Hematopoietic multipotent progenitor cell treated with erythropoietin and hydrocortisone succinate and interleukin-3 and kit ligand, for 8 days (in vitro differentiated cells): ENCODE data around the gene SHC2.

Source experiments
- DNase-seq: peaks from one replicate; pipeline ENCODE4 v3.0.0-alpha.2; 2015

Gene SHC2, protein sequence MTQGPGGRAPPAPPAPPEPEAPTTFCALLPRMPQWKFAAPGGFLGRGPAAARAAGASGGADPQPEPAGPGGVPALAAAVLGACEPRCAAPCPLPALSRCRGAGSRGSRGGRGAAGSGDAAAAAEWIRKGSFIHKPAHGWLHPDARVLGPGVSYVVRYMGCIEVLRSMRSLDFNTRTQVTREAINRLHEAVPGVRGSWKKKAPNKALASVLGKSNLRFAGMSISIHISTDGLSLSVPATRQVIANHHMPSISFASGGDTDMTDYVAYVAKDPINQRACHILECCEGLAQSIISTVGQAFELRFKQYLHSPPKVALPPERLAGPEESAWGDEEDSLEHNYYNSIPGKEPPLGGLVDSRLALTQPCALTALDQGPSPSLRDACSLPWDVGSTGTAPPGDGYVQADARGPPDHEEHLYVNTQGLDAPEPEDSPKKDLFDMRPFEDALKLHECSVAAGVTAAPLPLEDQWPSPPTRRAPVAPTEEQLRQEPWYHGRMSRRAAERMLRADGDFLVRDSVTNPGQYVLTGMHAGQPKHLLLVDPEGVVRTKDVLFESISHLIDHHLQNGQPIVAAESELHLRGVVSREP

DNA sequence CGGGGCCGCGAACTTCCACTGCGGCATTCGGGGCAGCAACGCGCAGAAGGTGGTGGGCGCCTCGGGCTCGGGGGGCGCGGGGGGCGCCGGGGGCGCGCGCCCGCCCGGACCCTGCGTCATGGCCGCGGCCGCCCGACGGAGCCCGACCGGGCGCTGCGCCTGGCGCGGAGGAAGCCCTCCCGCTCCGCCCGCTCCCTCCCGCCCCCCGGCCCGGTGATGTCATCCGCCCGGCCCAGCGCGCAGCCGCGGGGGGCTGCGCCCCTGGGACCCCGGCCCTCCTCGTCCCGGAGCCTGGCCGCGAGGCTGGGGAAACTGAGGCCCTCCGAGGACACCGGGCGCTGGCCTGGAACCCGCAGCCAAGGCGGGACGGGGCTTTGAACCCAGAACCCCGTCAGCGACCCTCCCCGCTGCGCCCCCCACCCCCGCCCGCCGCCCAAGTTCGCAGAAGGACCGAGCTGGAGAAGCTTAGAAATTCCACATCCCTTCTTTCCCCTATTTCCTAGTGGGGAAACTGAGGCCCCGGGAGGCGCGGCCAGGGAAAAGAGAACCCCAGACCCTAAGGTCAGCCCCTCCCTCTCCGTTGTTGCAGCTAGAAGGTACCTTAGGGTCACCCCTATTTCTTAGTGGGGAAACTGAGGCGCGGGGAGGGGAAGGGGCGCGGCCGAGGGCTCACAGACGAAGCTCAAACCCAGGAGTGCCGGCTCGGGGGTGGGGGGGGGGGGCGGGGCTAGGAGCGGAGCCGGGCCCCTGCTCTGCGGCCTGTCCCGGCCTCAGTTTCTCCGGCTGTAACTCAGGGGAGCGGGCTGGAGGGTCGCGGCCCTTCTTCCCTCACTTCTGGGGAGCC lies at the start of gene SHC2:
Gene SHC2 (minus strand): TSS at position 157 of the 844 bp plus-strand sequence. CDS start 37 bp downstream, at position 120.
- no peak for DNase-seq

DNA sequence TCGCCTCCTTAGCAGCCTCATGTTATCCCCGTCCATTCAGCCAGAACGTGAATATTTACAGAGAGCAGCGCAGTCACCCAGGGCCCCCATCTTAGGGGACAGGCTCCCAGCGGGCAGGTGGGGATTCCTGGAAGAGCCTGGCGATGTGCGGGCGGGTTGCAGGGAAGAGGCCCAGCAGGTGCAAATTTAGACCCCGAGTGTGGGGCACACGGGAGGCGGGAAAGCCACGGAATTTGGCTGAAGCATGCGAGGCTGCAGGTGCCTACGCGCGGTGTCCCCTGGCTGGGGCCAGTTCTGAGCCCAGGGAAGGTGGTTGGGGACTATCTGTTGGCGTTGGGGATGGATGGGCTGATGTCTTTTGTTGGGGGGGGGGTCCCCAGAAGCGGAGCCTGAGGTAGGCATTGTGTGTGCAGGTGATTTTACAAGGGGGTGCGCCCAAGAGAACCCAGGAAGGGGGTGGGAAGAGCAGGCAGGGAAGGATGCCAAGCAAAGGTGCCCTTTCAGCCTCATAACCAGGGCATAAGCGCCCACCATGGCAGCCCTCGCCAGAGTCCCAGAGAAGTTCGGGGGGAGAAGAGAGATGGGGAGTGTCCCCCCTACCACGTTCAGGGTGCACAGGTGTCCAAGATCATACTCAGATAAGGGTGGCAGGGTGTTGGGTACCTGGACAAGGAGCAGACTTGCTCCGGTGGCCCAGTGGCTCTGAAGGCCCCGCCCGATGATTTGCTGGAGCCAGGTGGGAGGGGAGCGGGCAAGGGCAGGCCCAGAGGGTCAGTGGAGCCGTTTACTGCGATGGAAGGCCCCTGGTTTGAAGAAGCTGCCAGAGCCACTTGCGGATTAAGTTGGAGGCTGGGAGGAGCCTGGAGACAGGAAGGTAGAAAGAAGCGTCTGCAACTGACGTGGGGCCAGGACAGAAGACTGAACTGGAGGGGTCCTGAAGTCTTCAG lies 47.6 kb upstream of the SHC2 start:
- no peak for DNase-seq

GRCh38 chr19:507286-508203 lies 46.7 kb upstream of the SHC2 start, which contains the start of gene TPGS1:
TSS of gene TPGS1 (plus strand) at chr19:507497. CDS start at chr19:507507, 10 bp downstream.
- peak; percentile 80 for DNase-seq

DNA sequence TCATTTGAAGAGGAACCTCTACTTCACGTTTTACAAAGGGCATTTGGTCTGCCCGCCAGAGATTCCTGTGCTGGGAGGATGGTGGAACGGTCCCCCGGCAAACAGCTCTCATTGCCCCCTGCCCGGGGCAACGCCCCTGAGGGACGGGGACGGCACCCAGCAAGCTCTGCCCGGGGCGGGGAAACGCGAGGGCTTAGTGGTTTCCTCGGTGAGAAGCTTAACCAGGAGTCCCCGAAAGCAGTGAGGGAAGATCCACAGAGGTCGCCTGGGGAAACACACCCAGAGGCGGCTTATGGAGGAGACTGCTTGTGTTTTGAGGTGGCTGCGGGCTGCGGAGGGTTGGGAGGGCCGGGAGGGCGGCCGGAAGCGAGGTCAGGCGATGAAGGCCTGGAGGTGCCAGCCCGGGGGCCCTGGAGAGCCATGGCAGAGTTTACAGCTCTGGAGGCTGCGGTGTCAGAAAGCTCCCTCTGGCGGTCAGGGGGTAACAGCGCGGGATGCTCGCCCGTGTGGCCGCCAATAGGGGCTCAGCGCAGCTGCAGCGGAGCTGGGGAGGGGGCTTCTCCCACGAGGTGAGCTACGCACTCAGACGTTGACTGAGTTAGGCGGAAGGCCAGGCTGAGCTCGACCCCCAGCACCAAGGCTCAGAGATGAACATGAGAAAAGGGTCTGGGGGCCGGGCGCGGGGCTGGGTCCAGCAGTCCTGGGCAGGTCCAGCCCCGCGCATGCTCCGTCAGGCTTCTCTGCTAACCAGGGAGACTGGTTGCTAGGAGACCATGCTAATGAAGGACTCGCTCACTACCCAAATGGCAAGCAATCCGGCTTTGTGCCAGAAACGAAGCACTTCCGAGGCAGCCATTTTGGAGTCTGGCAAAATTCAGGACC lies 45.8 kb upstream of the SHC2 start:
- DNase-seq = peak; percentile 100

- DNase-seq = no peak
These were observed 43.8 kb upstream of the SHC2 start for GRCh38 chr19:504616-505015.

DNA sequence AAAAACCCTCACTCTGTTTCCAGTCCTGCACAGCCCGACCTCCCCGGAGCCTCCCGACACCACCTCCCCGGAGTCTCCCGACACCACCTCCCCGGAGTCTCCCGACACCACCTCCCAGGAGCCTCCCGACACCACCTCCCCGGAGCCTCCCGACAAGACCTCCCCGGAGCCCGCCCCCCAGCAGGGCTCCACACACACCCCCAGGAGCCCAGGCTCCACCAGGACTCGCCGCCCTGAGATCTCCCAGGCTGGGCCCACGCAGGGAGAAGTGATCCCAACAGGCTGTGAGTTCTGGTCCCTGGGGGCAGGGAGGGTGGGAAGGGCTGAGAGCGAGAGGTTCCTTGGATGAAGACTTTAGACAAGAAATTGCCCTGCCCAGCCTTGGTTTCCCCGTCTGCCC lies 40.8 kb upstream of the SHC2 start:
- no peak for DNase-seq

DNA sequence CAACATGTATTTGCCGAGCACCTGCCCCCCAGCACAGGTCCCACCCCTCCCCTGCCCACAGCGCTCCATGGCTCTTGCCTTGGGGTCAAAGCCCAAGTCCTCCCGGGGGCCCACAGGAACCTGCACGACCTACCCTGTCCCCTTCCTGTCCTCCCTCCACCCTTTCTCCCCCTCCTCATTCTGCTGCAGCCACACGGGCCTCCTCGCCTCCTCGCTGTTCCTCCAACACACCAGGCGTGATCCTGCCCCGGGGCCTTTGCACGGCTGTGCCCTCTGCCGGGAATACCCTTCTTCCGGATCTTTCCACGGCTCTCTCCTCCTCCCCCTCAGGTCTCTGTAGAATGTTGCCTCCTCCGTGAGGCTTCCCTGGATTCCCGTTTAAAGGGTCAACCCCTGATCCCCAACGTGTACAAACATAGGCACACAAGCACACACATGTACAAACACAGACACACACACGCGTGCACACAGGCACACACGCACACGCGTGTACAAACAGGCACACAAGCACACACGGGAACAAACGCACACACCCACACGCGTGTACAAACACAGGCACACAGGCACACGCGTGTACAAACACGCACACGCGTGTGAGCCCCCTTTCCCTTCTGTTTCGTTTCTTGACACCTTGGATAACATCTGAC lies 38.3 kb upstream of the SHC2 start:
- DNase-seq = no peak

- DNase-seq = no peak
These were observed 37.7 kb upstream of the SHC2 start for GRCh38 chr19:498511-498891.

- no peak for DNase-seq
These were observed 37.2 kb upstream of the SHC2 start for GRCh38 chr19:497869-498510.

GRCh38 chr19:497491-497868 lies 36.6 kb upstream of the SHC2 start:
- DNase-seq = no peak

GRCh38 chr19:496986-497385 lies 36.2 kb upstream of the SHC2 start:
- DNase-seq = no peak

DNA sequence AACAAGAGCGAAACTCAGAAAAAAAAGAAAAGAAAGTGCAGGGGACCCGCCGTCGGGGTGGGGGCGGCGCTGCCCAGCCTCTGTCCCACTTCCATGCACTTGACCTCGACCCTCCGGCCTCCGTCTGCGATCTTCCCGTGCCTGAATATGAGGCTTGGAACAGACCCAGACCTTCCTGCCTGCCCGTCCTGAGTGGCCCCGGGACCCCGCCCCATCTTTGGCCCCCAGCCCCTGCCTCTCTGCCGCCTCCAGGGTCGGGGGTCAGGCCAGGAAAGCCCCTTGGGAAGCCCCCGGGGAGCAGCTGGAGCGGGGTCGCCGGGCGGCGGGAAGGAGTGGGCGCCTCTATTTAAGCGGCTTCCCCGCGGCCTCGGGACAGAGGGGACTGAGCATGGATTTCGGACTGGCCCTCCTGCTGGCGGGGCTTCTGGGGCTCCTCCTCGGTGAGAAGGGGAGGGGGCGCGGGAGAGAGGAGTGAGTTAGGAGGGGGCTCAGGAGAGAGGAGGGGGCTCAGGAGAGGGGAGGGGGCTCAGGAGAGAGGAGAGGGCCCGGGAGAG lies 35.4 kb upstream of the SHC2 start, which contains the start of gene MADCAM1:
Gene MADCAM1 (plus strand): TSS at position 375 of the 554 bp plus-strand sequence. CDS start 14 bp downstream, at position 389.
- DNase-seq = no peak

DNA sequence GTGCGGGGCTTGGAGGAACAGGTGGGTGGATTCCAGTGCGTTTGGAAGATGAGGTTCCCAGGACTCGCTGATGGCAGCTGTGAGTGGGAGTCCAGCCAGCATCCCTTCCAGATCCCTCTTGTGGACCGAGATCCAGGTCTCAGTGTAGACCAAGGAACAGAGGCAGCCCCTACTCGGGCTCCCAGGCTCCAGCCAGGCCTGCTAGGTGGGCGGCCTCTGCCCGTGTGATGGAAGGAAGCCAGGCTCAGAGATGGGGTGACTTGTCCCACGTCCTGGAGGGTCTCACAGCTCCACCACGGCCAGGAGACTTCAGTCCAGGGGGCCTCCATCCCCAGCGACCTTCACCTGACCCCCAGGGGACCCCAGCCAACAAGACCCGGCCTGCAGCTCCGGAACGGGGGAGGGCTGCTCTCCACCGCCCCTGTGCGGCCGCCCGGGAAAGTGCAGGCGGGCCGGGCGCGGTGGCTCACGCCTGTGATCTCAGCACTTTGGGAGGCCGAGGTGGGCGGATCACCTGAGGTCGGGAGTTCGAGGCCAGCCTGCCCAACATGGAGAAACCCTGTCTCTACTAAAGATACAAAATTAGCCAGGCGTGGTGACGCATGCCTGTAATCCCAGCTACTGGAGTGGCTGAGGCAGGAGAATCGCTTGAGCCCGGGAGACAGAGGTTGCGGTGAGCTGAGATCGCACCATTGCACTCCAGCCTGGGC lies 34.7 kb upstream of the SHC2 start:
- DNase-seq = peak; percentile 41

DNA sequence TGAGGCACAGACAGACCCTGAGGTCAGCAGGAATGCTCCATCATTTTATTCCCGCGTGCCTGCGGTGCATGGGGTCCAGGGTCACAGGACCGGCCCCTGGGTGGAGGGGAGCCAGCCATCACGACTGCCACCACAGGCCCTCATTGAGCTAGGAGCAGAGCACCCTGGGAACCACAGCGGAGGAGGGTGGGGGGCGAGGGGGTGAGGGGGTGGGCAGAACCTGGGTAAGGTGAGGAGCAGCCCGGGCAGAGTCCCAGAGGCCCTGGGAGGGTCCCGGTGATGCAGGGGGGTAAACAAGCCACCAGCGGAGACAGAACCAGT lies 34.2 kb upstream of the SHC2 start:
- no peak for DNase-seq

GRCh38 chr19:494171-495080 lies 33.6 kb upstream of the SHC2 start:
- no peak for DNase-seq

- DNase-seq = no peak
These were observed 32.7 kb upstream of the SHC2 start for GRCh38 chr19:493391-494170.
